Epithelial cell of proximal tubule (primary cell): ENCODE measurements around the gene DDX10. TPM values are rescaled to one million over a fixed set of nuclear protein-coding genes. Genes with fewer than 3 reads are reported as not detected.

ENCODE experiments used
- DNase-seq: peaks from one replicate; pipeline ENCODE4 v3.0.0-alpha.2; 2011; ENCODE audit warnings: low read depth
- H3K4me3 ChIP-seq: 2 replicates; pipeline ENCODE4 v1.5.1; 2011; ENCODE audit warnings: low read depth, mild to moderate bottlenecking, low read length
- CTCF ChIP-seq: conservative IDR thresholded peaks from 2 replicates; pipeline ENCODE4 v1.5.1; 2012; ENCODE audit warnings: low read depth, mild to moderate bottlenecking, low read length
- total RNA-seq: library from RNA; depleted of rRNA; stranded (reverse); fragments of >200 nt; gene quantifications from 2 replicates; pipeline ENCODE4 v1.2.3, GENCODE V29; 2015

DDX10 gene
- total RNA-seq, 1 donor from 2014 or later, result 28.9 TPM

- TF ChIP-seq CTCF, result no peak
- no peak for DNase-seq
- no peak overlapping the region for H3K4me3 ChIP-seq
Observed at GRCh38 chr11:108693852-108694251, 29.0 kb downstream of the DDX10 start.

- TF ChIP-seq CTCF, result no peak
- no peak for DNase-seq
- H3K4me3 ChIP-seq, result no peak overlapping the region
Observed at GRCh38 chr11:108694846-108695245, 30.0 kb downstream of the DDX10 start.

GRCh38 chr11:108697872-108698473, 33.1 kb downstream of the DDX10 start:
- DNase-seq, result peak; percentile 22
- H3K4me3 ChIP-seq, result no peak overlapping the region

GRCh38 chr11:108698844-108699642, 34.2 kb downstream of the DDX10 start:
- no peak overlapping the region for H3K4me3 ChIP-seq
- peak; percentile 40 for DNase-seq
- TF ChIP-seq CTCF, result no peak

More at GRCh38 chr11:108697872-108698473, 33.1 kb downstream of the DDX10 start:
- TF ChIP-seq CTCF, result peak; percentile 99

GRCh38 chr11:108703916-108704315, 39.0 kb downstream of the DDX10 start:
- DNase-seq, result no peak
- TF ChIP-seq CTCF, result no peak
- H3K4me3 ChIP-seq, result no peak overlapping the region

GRCh38 chr11:108705061-108705460, 40.2 kb downstream of the DDX10 start:
- no peak overlapping the region for H3K4me3 ChIP-seq
- TF ChIP-seq CTCF, result no peak
- no peak for DNase-seq

- H3K4me3 ChIP-seq, result no peak overlapping the region
- no peak for TF ChIP-seq CTCF
- no peak for DNase-seq
Observed at GRCh38 chr11:108708173-108708572, 43.3 kb downstream of the DDX10 start.
